CD4-positive, alpha-beta T cell treated with Interleukin-2 at 100 ng/mL for 4 hours (primary cell): ENCODE measurements around the gene TIMP2.

Experiments used
- DNase-seq: peaks from one replicate; pipeline ENCODE4 v3.0.0-alpha.2; 2020; ENCODE audit warnings: low spot score

Gene TIMP2

DNA sequence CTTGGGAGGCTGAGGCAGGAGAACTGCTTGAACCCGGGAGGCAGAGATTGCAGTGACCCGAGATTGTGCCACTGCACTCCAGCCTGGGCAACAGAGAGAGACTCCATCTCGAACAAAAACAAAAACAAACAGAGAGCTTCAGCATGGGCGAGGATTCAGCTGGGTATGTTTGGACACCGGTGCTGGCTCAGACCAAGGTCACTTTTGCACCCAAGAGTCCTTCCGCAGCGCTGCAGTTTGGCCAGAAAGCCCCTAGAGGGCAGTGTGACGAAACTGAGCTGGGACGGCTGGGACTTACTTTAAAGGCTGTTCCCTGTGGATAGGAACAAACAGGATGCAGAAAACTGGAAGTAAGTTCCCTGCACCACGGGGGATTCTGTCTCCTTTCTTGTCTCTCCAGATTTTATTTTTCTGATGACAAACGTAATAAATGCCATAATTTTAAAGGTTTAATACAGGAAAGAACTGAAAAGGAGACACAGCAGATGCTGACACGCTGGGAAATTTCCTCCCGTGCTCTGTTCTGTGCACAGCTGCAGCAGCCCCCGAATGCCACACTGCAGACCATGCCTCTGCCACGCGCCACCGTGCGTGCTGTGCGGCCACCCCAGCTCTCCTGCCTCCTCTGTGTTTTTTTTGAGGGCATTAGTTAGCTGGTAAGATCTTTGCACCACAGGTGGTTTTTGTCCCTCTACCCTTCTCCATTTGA is 59.4 kb downstream of the TIMP2 start:
- peak; percentile 64 for DNase-seq

DNA sequence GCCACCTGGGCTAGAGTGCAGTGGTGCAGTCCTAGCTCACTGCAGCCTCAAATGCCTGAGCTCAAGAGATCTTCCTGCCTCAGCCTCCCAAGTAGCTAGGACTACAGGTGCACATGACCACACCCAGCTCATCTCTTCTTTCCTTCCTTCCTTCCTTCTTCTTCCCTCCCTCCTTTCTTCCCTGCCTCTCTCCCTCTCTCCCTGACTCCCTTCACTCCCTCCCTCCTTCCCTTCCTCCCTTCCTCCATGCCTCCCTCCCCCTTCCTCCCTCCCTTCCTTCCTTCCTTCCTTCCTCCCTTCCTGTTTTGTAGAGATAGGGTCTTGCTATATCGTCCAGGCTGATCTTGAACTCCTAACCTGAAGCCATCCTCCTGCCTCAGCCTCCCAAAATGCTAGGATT is 61.1 kb downstream of the TIMP2 start:
- no peak for DNase-seq

- no peak for DNase-seq
Observed at GRCh38 chr17:78862073-78863023, 62.8 kb downstream of the TIMP2 start.

DNA sequence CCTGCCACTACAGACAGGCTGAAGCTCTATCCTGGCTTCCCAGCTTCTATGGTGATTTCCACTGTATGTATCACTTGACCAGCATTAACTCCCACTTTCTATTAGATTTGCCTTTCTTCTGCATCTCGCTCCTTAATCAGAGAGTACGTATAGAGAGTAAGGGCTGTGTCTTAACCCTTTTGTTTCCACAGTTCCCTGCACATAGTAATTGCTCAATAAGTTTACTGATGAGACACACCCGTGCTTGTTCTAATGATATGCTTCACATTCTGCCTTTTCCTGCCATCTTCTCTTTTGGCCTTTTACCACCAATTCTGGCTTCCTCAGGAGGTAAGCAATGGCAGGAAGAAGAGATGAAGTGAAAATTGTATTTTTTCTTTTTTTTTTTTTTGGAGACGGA is 64.0 kb downstream of the TIMP2 start:
- DNase-seq: no peak

- no peak for DNase-seq
Observed at GRCh38 chr17:78859051-78859450, 66.1 kb downstream of the TIMP2 start.

DNA sequence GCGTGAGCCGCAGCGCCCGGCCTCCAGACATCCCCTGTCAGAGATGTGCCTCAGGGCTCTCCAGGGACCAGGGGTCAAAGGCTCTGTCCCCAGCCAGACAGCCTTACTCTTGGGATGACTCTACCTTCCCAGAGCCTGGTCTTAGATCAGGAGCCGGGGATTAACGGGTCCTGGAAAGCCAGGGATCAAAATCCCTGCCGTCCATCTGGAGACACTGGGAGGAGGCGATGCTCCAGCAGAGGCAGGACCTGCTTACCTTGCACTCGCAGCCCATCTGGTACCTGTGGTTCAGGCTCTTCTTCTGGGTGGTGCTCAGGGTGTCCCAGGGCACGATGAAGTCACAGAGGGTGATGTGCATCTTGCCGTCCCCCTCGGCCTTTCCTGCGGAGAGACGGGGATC is 67.9 kb downstream of the TIMP2 start:
- DNase-seq: no peak

DNA sequence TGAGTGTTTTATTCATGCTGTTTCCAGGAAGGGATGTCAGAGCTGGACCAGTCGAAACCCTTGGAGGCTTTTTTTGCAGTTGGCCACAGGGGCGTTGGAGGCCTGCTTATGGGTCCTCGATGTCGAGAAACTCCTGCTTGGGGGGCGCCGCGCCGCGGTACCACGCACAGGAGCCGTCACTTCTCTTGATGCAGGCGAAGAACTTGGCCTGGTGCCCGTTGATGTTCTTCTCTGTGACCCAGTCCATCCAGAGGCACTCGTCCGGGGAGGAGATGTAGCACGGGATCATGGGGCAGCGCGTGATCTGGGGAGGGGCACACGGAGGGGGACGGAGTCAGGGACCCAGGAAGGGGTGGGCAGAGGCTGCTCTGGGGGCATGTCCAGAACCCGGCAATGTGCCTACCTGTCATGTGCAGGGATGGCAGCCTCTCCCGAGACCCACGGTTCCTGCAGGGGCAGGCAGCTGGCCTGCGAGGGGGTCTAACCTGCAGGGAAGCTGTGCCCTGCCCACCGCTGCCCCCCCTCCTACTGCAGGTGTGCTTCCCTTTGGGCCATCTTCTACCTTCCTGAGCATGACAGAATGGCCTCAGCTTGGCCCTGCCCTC is 69.5 kb downstream of the TIMP2 start:
- DNase-seq: no peak

GRCh38 chr17:78854508-78854907 is 70.7 kb downstream of the TIMP2 start:
- no peak for DNase-seq

- DNase-seq: no peak
Observed at GRCh38 chr17:78853926-78854394, 71.2 kb downstream of the TIMP2 start.

- DNase-seq: no peak
Observed at GRCh38 chr17:78852709-78853121, 72.5 kb downstream of the TIMP2 start.

DNA sequence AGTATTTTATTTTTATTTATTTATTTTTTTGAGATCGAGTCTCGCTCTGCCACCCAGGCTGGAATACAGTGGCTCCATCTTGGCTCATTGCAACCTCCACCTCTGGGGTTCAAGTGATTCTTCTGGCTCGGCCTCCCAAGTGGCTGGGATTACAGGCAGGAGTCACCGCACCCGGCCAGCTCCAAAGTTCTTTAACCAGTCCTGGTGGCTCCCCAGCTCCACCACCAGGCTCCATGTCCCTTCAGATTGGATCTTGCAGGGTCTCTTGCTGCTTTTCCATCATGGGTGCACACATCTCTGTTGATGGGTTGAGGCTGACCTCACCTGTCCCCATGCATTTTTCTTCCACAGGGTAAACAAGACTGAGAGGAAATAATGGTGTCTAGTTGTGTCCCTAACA is 76.2 kb downstream of the TIMP2 start:
- DNase-seq: no peak

GRCh38 chr17:78847052-78847451 is 78.1 kb downstream of the TIMP2 start:
- DNase-seq: no peak

- no peak for DNase-seq
Observed at GRCh38 chr17:78844301-78845005, 80.7 kb downstream of the TIMP2 start.

- DNase-seq: peak; percentile 70
Observed at GRCh38 chr17:78842881-78843565, 82.2 kb downstream of the TIMP2 start.

DNA sequence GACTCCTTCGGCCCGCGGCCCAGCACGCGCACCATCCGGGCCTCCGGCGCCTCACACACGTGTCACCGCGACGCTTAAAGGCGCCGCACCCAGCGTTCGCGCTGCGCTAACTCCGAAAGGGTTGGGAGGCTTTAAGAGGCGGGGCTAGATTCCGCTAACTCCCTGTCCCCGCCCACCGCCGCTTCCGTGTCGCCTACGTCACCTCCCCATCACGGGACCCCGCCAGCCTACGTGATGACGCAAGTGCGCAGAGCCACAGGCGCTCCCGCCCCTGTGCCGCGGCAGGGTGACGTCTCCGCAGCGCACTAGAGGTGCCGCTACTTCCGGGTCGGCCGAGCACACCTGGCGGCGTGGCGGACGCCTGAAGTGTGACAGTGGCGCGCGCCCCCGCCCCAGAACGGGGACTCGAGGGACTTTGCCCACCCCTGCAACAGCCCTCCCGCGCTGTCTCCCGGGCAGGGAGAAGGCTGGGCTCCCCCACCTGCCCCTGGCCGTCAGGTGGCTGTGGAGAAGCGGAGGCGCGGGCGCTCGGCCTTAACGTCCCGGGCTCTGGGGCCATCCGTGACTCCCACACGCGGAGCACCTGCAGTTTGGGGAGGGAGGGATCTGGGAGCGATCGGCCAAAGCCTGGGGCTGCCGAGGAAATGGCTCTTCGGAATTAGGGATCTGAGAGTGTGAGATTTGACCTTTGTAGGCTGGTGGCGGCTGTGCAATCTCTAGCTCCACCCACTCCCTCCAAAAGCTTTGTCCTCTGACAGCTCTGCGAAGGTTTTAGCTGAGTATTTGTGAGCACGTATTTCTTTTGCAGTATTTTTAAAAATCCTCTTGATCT is 84.2 kb downstream of the TIMP2 start, which contains the start of gene USP36:
Gene USP36 (minus strand): TSS at position 35 of the 832 bp plus-strand sequence. CDS start 4,451 bp downstream, outside the sequence.
- DNase-seq: peak; percentile 99

DNA sequence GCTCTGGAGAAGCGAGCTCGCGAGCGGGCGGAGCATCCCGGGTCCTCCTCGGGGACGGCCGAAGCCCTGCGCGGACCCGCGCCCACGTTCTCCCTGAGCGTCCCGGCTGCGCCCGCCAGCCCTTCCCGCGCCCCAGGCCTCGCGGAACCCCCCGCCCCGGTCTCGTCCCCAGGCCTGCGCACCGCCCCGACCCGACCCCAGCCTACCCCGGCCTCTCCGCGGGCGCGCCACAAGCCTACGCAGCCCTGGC is 84.7 kb downstream of the TIMP2 start:
- DNase-seq: no peak

DNA sequence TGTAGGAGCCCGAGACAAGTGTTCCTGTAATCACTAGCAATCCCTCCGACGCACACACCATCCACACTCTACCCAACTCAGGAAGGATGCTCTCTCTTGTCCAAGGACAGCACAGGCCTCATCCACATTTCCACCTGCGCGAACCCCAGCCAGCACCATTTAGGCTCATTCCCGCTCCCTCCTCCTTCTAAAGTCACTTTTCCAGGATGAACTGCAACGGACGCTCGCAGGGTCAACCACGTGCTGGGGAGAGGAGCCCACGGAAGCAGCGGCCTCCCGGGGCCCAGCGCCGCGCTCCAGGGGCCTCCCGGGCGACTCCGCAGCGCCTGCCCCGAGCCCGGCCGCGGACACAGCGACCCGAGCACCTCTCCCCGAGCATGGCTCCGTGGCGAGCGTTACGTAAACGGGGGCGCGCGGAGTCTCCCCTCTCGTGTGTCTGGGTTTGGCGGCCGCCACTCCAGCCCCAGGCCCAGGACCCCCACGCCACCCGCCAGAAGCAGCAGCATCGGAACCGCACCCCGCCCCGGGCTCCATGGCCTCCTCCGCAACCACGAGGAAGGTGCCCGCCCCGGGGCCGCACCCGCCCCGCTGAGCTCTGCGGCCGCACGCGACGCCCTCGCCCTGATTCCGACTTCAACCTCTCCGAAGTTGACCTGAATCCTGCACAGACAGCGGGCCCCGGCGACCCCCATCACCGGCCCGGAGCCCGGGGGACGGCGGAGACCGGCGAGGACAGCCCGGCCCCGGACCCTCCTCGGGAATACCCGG is 85.2 kb downstream of the TIMP2 start:
- DNase-seq: peak; percentile 37

DNA sequence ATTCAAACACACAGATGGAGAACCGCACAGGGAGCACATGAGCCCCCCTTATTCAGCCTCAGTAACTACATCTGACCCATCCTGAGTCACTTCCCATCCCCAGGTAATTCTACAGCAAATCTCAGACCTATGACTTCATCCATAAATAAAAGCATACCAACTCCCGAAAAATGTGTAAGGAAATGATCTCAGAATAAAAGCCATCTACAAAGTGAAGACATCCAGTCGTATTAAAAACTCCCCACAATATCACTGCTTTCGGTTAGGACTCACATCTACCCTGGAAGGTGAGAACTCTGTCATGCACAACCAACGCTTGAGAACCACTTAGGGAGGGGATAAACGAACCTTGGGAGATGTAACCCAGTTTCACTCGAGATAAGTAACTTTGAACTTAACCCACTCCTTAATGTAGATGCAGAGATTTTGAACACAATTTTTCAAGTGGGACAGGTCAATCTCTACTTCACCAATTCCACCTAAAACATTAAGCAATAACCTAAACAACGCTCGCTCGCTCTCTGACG is 85.9 kb downstream of the TIMP2 start:
- peak; percentile 32 for DNase-seq

DNA sequence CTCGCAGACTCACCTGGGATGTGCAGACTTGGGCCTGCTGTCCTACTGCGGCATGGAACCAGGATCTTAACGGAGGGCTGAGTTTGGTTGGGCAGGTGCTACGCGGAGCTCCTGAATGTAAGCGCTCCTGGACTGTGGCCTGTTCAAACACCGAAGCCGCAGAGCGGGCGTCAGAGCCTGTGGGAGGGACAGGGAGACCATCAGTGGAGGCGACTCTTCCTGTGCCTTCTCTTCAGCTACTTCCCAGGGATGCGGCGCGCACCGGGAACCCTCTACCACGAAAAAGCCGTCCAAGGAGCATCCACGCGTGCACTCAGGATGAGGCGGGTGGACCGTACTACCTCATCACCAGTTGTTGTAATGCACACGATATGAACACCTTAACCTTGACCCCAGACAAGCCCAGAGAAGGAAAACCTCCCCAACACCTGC is 86.6 kb downstream of the TIMP2 start:
- no peak for DNase-seq
